ENCODE results near the gene PHYKPL. TPM values are rescaled to one million over a fixed set of nuclear protein-coding genes. Genes with fewer than 3 reads are reported as not detected.
"Not testable (repeated sequence)": the region's sequence is repeated elsewhere in the genome, so short reads cannot be mapped to it uniquely, and the experiment has no call there.

PHYKPL gene
- total and polyA plus RNA-seq, 4 donors: 16.9 to 164 (median 80.2) TPM

- intact Hi-C loops (cut with DNase I): no loop called here
- Histone ChIP-seq H3K36me3 (ENCODE audit: control insufficient read depth in 1 of 2, insufficient read depth in 2 of 2, low read length in 1 of 2) (peaks cover 0 to 6% of the 10 kb centered on the region in 2 donors), H3K27ac (ENCODE audit: low read depth in 1 of 2, low read length in 2 of 2) (peak overlapping the region; percentile 47 to 65), H3K4me1 (ENCODE audit: control insufficient read depth in 1 of 2, insufficient read depth in 2 of 2, low read length in 2 of 2) (peaks cover 0 to 2% of the 10 kb centered on the region in 2 donors), H3K9me3 (ENCODE audit: control insufficient read depth, low read length) (no peaks in the 10 kb centered on the region), H3K27me3 (ENCODE audit: control insufficient read depth in 1 of 2, insufficient read depth in 2 of 2, low read length in 1 of 2) (no peaks in the 10 kb centered on the region), H3K4me3 (ENCODE audit: low read length in 2 of 2) (peak overlapping the region; percentile 45 to 69)
- ATAC-seq (ENCODE audit: low FRiP score): no peak
- peak in 1 of 2 donors; percentile 60 for DNase-seq
- 70 to 73% methylated on average over 11 of the region's 11 CpGs for whole genome bisulfite sequencing, 2 donors
Observed at GRCh38 chr5:178232920-178233429, 373 bp upstream of the PHYKPL start.

- Histone ChIP-seq H3K36me3 (ENCODE audit: control insufficient read depth in 1 of 2, insufficient read depth in 2 of 2, low read length in 1 of 2) (peaks cover 0 to 9% of the 10 kb centered on the region in 2 donors), H3K4me3 (ENCODE audit: low read length in 2 of 2) (peak overlapping the region; percentile 45 to 69), H3K9me3 (ENCODE audit: control insufficient read depth, low read length) (no peaks in the 10 kb centered on the region), H3K27me3 (ENCODE audit: control insufficient read depth in 1 of 2, insufficient read depth in 2 of 2, low read length in 1 of 2) (no peaks in the 10 kb centered on the region), H3K4me1 (ENCODE audit: control insufficient read depth in 1 of 2, insufficient read depth in 2 of 2, low read length in 2 of 2) (peaks cover 0 to 2% of the 10 kb centered on the region in 2 donors), H3K27ac (ENCODE audit: low read depth in 1 of 2, low read length in 2 of 2) (peak overlapping the region in 1 of 2 donors; percentile 43)
- DNase-seq: no peak
- no peak for ATAC-seq (ENCODE audit: low FRiP score)
- intact Hi-C loops (cut with DNase I): no loop called here
- WGBS, 2 donors: 21 to 25% methylated on average over 20 to 21 of the region's 21 CpGs
Observed at GRCh38 chr5:178231539-178232123, 971 bp downstream of the PHYKPL start.

DNA sequence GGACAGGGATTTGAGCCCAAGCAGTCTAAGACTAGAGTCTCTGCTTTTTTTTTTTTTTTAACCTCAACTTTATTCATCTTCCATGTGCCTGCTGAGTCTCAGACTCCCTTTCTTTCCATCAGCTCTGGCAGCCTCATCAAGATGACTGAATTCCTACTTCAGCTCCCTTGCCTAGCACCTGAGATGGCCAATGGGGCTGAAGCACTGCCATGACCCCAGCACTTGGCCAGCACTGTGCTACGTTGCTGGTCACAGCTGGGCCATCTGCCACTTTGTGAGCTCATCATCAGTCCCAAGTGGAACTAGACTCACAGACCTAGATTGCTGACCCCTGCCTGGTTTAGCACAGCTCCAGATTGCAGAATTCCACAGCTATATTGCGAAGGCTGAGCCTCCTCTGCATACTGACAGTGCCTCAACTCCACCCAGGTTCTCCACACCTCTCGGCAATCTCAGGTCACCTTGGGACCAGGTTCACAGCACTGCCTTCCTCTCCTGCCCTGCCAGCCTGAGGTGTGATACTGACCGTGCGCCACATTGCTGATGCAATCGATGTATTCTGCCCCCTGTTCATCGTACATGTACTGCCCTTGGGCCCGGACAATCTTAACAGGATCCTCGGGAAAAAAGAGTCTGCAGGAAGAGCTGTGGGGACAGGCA lies 1.6 kb downstream of the PHYKPL start:
- DNase-seq (peak in 1 of 2 donors; percentile 85), ATAC-seq (ENCODE audit: low FRiP score) (no peak)
- Histone ChIP-seq H3K27ac (ENCODE audit: low read depth in 1 of 2, low read length in 2 of 2) (no peak overlapping the region), H3K9me3 (ENCODE audit: control insufficient read depth, low read length) (no peaks in the 10 kb centered on the region), H3K4me3 (ENCODE audit: low read length in 2 of 2) (peak overlapping the region in 1 of 2 donors; percentile 45), H3K27me3 (ENCODE audit: control insufficient read depth in 1 of 2, insufficient read depth in 2 of 2, low read length in 1 of 2) (no peaks in the 10 kb centered on the region), H3K4me1 (ENCODE audit: control insufficient read depth in 1 of 2, insufficient read depth in 2 of 2, low read length in 2 of 2) (peaks cover 0 to 2% of the 10 kb centered on the region in 2 donors), H3K36me3 (ENCODE audit: control insufficient read depth in 1 of 2, insufficient read depth in 2 of 2, low read length in 1 of 2) (peaks cover 0 to 9% of the 10 kb centered on the region in 2 donors)
- 68 to 73% methylated on average over 9 of the region's 9 CpGs for WGBS, 2 donors
- intact Hi-C loops (cut with DNase I): no loop called here

DNA sequence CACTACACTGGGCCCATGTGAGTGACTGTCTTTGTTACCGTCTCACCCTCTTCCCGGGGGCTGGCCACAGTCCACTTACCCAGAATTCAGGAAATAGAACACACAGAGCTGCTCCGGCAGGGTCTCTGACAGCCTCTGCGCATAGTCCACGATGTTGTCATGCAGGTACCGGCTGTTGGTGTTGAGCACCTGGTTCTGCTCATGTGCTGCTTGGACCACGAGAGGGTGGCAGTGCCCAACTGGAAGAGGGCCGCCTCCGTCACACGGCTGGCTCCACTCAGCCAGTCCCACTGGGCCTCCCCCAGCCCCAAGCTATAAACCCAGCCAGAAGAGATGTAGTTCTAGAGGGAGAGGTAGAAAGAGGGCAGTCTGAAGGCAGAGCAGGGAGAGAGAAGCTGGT lies 2.7 kb downstream of the PHYKPL start:
- peak in 1 of 2 donors; percentile 67 for DNase-seq
- H3K4me1 ChIP-seq (ENCODE audit: control insufficient read depth in 1 of 2, insufficient read depth in 2 of 2, low read length in 2 of 2): peaks cover 0 to 2% of the 10 kb centered on the region in 2 donors
- H3K4me3 ChIP-seq (ENCODE audit: low read length in 2 of 2): no peak overlapping the region
- 87 to 94% methylated on average over 10 of the region's 10 CpGs for WGBS, 2 donors
- ATAC-seq (ENCODE audit: low FRiP score): no peak
- H3K9me3 ChIP-seq (ENCODE audit: control insufficient read depth, low read length): no peaks in the 10 kb centered on the region
- intact Hi-C loops (cut with DNase I): no loop called here
- H3K36me3 ChIP-seq (ENCODE audit: control insufficient read depth in 1 of 2, insufficient read depth in 2 of 2, low read length in 1 of 2): peaks cover 0 to 9% of the 10 kb centered on the region in 2 donors
- no peaks in the 10 kb centered on the region for H3K27me3 ChIP-seq (ENCODE audit: control insufficient read depth in 1 of 2, insufficient read depth in 2 of 2, low read length in 1 of 2)
- no peak overlapping the region for H3K27ac ChIP-seq (ENCODE audit: low read depth in 1 of 2, low read length in 2 of 2)

DNA sequence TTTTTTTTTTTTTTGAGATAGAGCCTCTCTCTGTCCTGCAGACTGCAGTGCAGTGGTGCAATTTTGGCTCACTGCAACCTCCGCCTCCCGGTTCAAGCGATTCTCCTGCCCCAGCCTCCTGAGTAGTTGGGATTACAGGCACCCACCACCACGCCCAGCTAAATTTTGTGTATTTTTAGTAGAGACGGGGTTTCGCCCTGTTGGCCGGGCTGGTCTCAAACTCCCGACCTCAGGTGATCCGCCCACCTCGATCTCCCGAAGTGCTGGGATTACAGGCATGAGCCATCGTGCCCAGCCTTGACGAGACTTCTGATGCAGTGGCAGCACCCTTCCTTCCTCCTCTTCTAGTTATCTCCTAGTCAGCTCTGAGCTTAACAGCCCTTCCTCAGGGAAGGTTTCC lies 3.5 kb downstream of the PHYKPL start:
- ATAC-seq (ENCODE audit: low FRiP score); H3K27me3 ChIP-seq (ENCODE audit: control insufficient read depth in 1 of 2, insufficient read depth in 2 of 2, low read length in 1 of 2); H3K4me1 ChIP-seq (ENCODE audit: control insufficient read depth in 1 of 2, insufficient read depth in 2 of 2, low read length in 2 of 2); H3K27ac ChIP-seq (ENCODE audit: low read depth in 1 of 2, low read length in 2 of 2); intact Hi-C loops (cut with DNase I); H3K36me3 ChIP-seq (ENCODE audit: control insufficient read depth in 1 of 2, insufficient read depth in 2 of 2, low read length in 1 of 2); H3K4me3 ChIP-seq (ENCODE audit: low read length in 2 of 2); H3K9me3 ChIP-seq (ENCODE audit: control insufficient read depth, low read length): not testable (repeated sequence)
- WGBS, 2 donors: 94 to 95% methylated on average over 13 of the region's 13 CpGs
- peak in 1 of 2 donors; percentile 52 for DNase-seq

DNA sequence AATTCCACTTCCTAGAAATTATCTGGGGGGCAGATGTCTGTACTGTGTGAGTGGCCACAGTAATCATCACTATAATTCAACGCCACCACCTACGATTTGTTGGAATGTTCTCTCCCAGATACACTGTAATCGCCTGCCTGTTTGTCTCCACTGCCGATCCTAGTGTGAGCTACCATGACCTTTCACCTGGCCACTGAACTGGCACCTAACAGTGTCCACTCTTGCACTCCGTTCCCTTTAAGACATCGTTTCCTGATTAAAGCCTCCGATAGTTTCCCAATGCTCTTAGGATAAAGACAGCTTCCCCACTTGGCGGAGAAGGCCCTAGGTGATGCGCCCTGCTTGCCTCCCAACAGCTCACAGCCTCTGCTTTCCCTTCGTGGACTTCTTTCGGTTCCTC lies 4.0 kb downstream of the PHYKPL start:
- no peaks in the 10 kb centered on the region for H3K27me3 ChIP-seq (ENCODE audit: control insufficient read depth in 1 of 2, insufficient read depth in 2 of 2, low read length in 1 of 2)
- H3K4me1 ChIP-seq (ENCODE audit: control insufficient read depth in 1 of 2, insufficient read depth in 2 of 2, low read length in 2 of 2): peaks cover 0 to 2% of the 10 kb centered on the region in 2 donors
- H3K4me3 ChIP-seq (ENCODE audit: low read length in 2 of 2): no peak overlapping the region
- 96 to 97% methylated on average over 11 of the region's 11 CpGs for WGBS, 2 donors
- ATAC-seq (ENCODE audit: low FRiP score) (no peak), DNase-seq (peak in 1 of 2 donors; percentile 22)
- peaks cover 0 to 9% of the 10 kb centered on the region in 2 donors for H3K36me3 ChIP-seq (ENCODE audit: control insufficient read depth in 1 of 2, insufficient read depth in 2 of 2, low read length in 1 of 2)
- intact Hi-C loops (cut with DNase I): no loop called here
- H3K27ac ChIP-seq (ENCODE audit: low read depth in 1 of 2, low read length in 2 of 2): no peak overlapping the region
- no peaks in the 10 kb centered on the region for H3K9me3 ChIP-seq (ENCODE audit: control insufficient read depth, low read length)

- WGBS, 2 donors: 91 to 93% methylated on average over 3 of the region's 3 CpGs
- H3K27ac ChIP-seq (ENCODE audit: low read depth in 1 of 2, low read length in 2 of 2): no peak overlapping the region
- H3K4me3 ChIP-seq (ENCODE audit: low read length in 2 of 2): no peak overlapping the region
- ATAC-seq (ENCODE audit: low FRiP score) (no peak), DNase-seq (no peak)
- H3K9me3 ChIP-seq (ENCODE audit: control insufficient read depth, low read length): no peaks in the 10 kb centered on the region
- intact Hi-C loops (cut with DNase I): no loop called here
- H3K4me1 ChIP-seq (ENCODE audit: control insufficient read depth in 1 of 2, insufficient read depth in 2 of 2, low read length in 2 of 2): peaks cover 0 to 2% of the 10 kb centered on the region in 2 donors
- no peaks in the 10 kb centered on the region for H3K27me3 ChIP-seq (ENCODE audit: control insufficient read depth in 1 of 2, insufficient read depth in 2 of 2, low read length in 1 of 2)
- peaks cover 0 to 9% of the 10 kb centered on the region in 2 donors for H3K36me3 ChIP-seq (ENCODE audit: control insufficient read depth in 1 of 2, insufficient read depth in 2 of 2, low read length in 1 of 2)
Observed at GRCh38 chr5:178227929-178228328, 4.7 kb downstream of the PHYKPL start.

DNA sequence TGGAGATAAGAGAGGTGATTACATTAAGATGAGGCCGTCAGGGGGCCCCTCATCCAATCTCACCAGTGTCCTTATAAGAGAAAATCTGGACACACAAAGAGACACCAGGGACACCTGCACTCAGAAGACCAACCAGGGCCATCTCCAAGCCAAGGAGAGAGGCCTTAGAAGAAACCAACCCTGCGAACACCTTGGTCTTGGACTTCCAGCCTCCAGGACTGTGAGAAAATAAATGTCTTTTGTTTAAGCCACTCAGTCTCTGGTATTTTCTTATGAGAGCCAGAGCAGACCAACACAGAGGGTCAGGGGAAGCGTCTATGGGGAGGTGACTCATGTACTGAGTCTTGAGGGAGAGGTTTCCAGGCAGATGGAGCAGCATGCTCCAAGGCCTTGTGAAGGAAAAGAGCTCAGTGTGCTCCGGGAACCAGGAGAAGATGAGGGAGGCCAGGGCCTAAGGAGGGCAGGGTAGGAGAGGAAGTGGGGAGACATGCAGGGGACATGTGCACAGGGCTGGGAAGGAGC lies 5.4 kb downstream of the PHYKPL start:
- H3K36me3 ChIP-seq (ENCODE audit: control insufficient read depth in 1 of 2, insufficient read depth in 2 of 2, low read length in 1 of 2): peaks cover 0 to 9% of the 10 kb centered on the region in 2 donors
- ATAC-seq (ENCODE audit: low FRiP score): no peak
- H3K4me1 ChIP-seq (ENCODE audit: control insufficient read depth in 1 of 2, insufficient read depth in 2 of 2, low read length in 2 of 2): peaks cover 0 to 2% of the 10 kb centered on the region in 2 donors
- H3K27ac ChIP-seq (ENCODE audit: low read depth in 1 of 2, low read length in 2 of 2): no peak overlapping the region
- intact Hi-C loops (cut with DNase I): no loop called here
- no peak for DNase-seq
- H3K4me3 ChIP-seq (ENCODE audit: low read length in 2 of 2): no peak overlapping the region
- WGBS, 2 donors: 97 to 100% methylated on average over 4 of the region's 4 CpGs
- no peaks in the 10 kb centered on the region for H3K9me3 ChIP-seq (ENCODE audit: control insufficient read depth, low read length)
- H3K27me3 ChIP-seq (ENCODE audit: control insufficient read depth in 1 of 2, insufficient read depth in 2 of 2, low read length in 1 of 2): no peaks in the 10 kb centered on the region
